Fibroblast of lung (primary cell): ENCODE data around the gene DHPS. TPM values are rescaled to one million over a fixed set of nuclear protein-coding genes. Genes with fewer than 3 reads are reported as not detected.

ENCODE experiments used
- DNase-seq, 2 donors: peaks; one replicate each; pipeline versions ENCODE4 v3.0.0 to v3.0.0-alpha.2; 2010; ENCODE audit warnings: low read depth in 2 of 2
- H2AFZ ChIP-seq: 2 replicates; pipeline ENCODE4 v1.5.1; 2012; ENCODE audit warnings: low read length, control low read depth, inconsistent platforms
- H3K27ac ChIP-seq: 2 replicates; pipeline ENCODE4 v1.5.1; 2011; ENCODE audit warnings: low read length, control low read depth; ENCODE audit not compliant: insufficient read depth
- H3K27me3 ChIP-seq: 2 replicates; pipeline ENCODE4 v1.5.1; 2011; ENCODE audit warnings: mild to moderate bottlenecking, low read length; ENCODE audit not compliant: control insufficient read depth, insufficient read depth
- H3K36me3 ChIP-seq: 2 replicates; pipeline ENCODE4 v1.5.1; 2011; ENCODE audit warnings: low read length; ENCODE audit not compliant: control insufficient read depth, insufficient read depth
- H3K4me1 ChIP-seq: 2 replicates; pipeline ENCODE4 v1.5.1; 2011; ENCODE audit warnings: low read length; ENCODE audit not compliant: control insufficient read depth, insufficient read depth; ENCODE audit errors: extremely low read depth
- H3K4me2 ChIP-seq: 2 replicates; pipeline ENCODE4 v1.5.1; 2011; ENCODE audit warnings: low read length, control low read depth; ENCODE audit not compliant: insufficient read depth; ENCODE audit errors: extremely low read depth
- H3K4me3 ChIP-seq, 4 experiments: fragments of 200-600 bp in 1 of 4; sonication (generic) in 1 of 4; replicated peaks in 1 of 4; 2 replicates each; pipeline ENCODE4 v1.5.1; 2011 to 2016; ENCODE audit warnings: low read length in 4 of 4, low read depth in 3 of 4, mild to moderate bottlenecking in 3 of 4, control low read depth in 2 of 4, inconsistent platforms in 1 of 4, mixed read lengths in 1 of 4; ENCODE audit not compliant: insufficient read depth in 1 of 4; ENCODE audit errors: control extremely low read depth in 1 of 4
- H3K79me2 ChIP-seq: 2 replicates; pipeline ENCODE4 v1.5.1; 2012; ENCODE audit warnings: mild to moderate bottlenecking, low read length, inconsistent platforms; ENCODE audit not compliant: control insufficient read depth, insufficient read depth
- H3K9ac ChIP-seq: 2 replicates; pipeline ENCODE4 v1.5.1; 2011; ENCODE audit warnings: mild to moderate bottlenecking, low read length, control low read depth; ENCODE audit not compliant: insufficient read depth
- H3K9me3 ChIP-seq: 2 replicates; pipeline ENCODE4 v1.5.1; 2012; ENCODE audit warnings: low read depth, low read length; ENCODE audit not compliant: control insufficient read depth, insufficient read depth
- H4K20me1 ChIP-seq: 2 replicates; pipeline ENCODE4 v1.5.1; 2011; ENCODE audit warnings: low read length; ENCODE audit not compliant: control insufficient read depth, insufficient read depth; ENCODE audit errors: extremely low read depth
- CTCF ChIP-seq, 2 donors: IDR thresholded peaks in 1 of 2; conservative IDR thresholded peaks in 1 of 2; 1 replicate in 1 of 2; 2 replicates in 1 of 2; pipeline ENCODE4 v1.5.1; 2011 to 2012; ENCODE audit warnings: low read length in 2 of 2, control low read depth in 1 of 2, inconsistent platforms in 1 of 2, low read depth in 1 of 2, mild to moderate bottlenecking in 1 of 2
- EZH2 ChIP-seq: IDR thresholded peaks from 2 replicates; pipeline ENCODE4 v1.5.1; 2012; ENCODE audit warnings: low read length, control low read depth, mild to moderate bottlenecking; ENCODE audit errors: missing control alignments
- polyA plus RNA-seq, 2 donors: library from polyadenylated mRNA; depleted of rRNA in 1 of 2; stranded (reverse) in 1 of 2; unstranded in 1 of 2; fragments of >200 nt; gene quantifications; 2 replicates each; pipeline ENCODE4 v1.2.1, GENCODE V29; 2011 to 2012; ENCODE audit warnings: missing spikeins in 1 of 2
- total RNA-seq: library from RNA; depleted of rRNA; stranded (reverse); fragments of >200 nt; gene quantifications from 2 replicates; pipeline ENCODE4 v1.2.1, GENCODE V29; 2014

The DHPS gene
- total and polyA plus RNA-seq, 2 donors (not counting 1 experiment from before 2014, with no cell fraction given): 43.2 to 60.4 TPM

- Histone ChIP-seq H3K79me2 (peaks cover 58% of the 10 kb centered on the region), H3K27ac (peak overlapping the region; percentile 84), H3K27me3 (no peaks in the 10 kb centered on the region), H3K4me3 (peak overlapping the region; percentile 67 to 88 (median 80)), H3K4me1 (peaks cover 11% of the 10 kb centered on the region), H4K20me1 (no peaks in the 10 kb centered on the region), H2AFZ (no peak overlapping the region), H3K9ac (peak overlapping the region; percentile 92), H3K4me2 (peak overlapping the region; percentile 80), H3K9me3 (no peaks in the 10 kb centered on the region), H3K36me3 (peaks cover 8% of the 10 kb centered on the region)
- DNase-seq: peak; percentile 80 to 85
- TF ChIP-seq CTCF (conservative IDR thresholded peaks at IDR 0.05 in 1 of 2, IDR thresholded peaks at IDR 0.05 in 1 of 2; ENCODE audit: low read depth in 1 of 2, low read length in 2 of 2) (no peak), EZH2 (no peak)
Observed at GRCh38 chr19:12721656-12722565, 40.2 kb upstream of the DHPS start.

- H3K4me1 ChIP-seq: peaks cover 11% of the 10 kb centered on the region
- no peak overlapping the region for H2AFZ ChIP-seq
- peaks cover 11% of the 10 kb centered on the region for H3K36me3 ChIP-seq
- H3K9ac ChIP-seq: peak overlapping the region; percentile 92
- no peaks in the 10 kb centered on the region for H3K9me3 ChIP-seq
- TF ChIP-seq EZH2 (no peak), CTCF (conservative IDR thresholded peaks at IDR 0.05 in 1 of 2, IDR thresholded peaks at IDR 0.05 in 1 of 2; ENCODE audit: low read depth in 1 of 2, low read length in 2 of 2) (no peak)
- H3K4me3 ChIP-seq: peak overlapping the region; percentile 67 to 86 (median 80)
- H3K79me2 ChIP-seq: peaks cover 63% of the 10 kb centered on the region
- DNase-seq: peak; percentile 22 to 25
- H3K4me2 ChIP-seq: peak overlapping the region; percentile 80
- no peaks in the 10 kb centered on the region for H3K27me3 ChIP-seq
- H4K20me1 ChIP-seq: no peaks in the 10 kb centered on the region
- H3K27ac ChIP-seq: peak overlapping the region; percentile 84
Observed at GRCh38 chr19:12720851-12721655, 39.4 kb upstream of the DHPS start.

- Histone ChIP-seq H3K9me3 (no peaks in the 10 kb centered on the region), H2AFZ (no peak overlapping the region), H3K27me3 (no peaks in the 10 kb centered on the region), H4K20me1 (no peaks in the 10 kb centered on the region), H3K4me2 (peak overlapping the region; percentile 80), H3K9ac (no peak overlapping the region), H3K4me1 (peaks cover 11% of the 10 kb centered on the region), H3K36me3 (peaks cover 17% of the 10 kb centered on the region), H3K4me3 (peak overlapping the region; percentile 63 to 82 (median 73)), H3K79me2 (peaks cover 67% of the 10 kb centered on the region), H3K27ac (peak overlapping the region; percentile 84)
- no peak for DNase-seq
- TF ChIP-seq EZH2 (no peak), CTCF (conservative IDR thresholded peaks at IDR 0.05 in 1 of 2, IDR thresholded peaks at IDR 0.05 in 1 of 2; ENCODE audit: low read depth in 1 of 2, low read length in 2 of 2) (no peak)
Observed at GRCh38 chr19:12720296-12720695, 38.6 kb upstream of the DHPS start.
